Gastrocnemius medialis (tissue), 4 donors: ENCODE results near the gene INPP5D. TPM values are rescaled to one million over a fixed set of nuclear protein-coding genes. Genes with fewer than 3 reads are reported as not detected.
"Not testable (repeated sequence)": the region's sequence is repeated elsewhere in the genome, so short reads cannot be mapped to it uniquely, and the experiment has no call there.

Experiments
- ATAC-seq, 2 donors: fragments of 150-250 bp; one replicate each; pipeline ENCODE4 v1.9.1; 2016
- DNase-seq, 2 donors: peaks; one replicate each; pipeline ENCODE4 v3.0.0-alpha.2; 2019
- H3K27ac ChIP-seq, 4 donors: fragments of 200-600 bp; sonication (generic); 1 replicate in 1 of 4; 2 replicates in 3 of 4; pipeline ENCODE4 v1.5.1; 2016 to 2018; ENCODE audit warnings: mild to moderate bottlenecking in 2 of 4, moderate library complexity in 1 of 4
- H3K27me3 ChIP-seq, 3 donors: fragments of 200-600 bp; sonication (generic) in 2 of 3; 1 replicate in 1 of 3; 2 replicates in 2 of 3; pipeline versions ENCODE4 v1.5.1 to v1.6.0; 2016 to 2019; ENCODE audit warnings: mild to moderate bottlenecking in 1 of 3, moderate library complexity in 1 of 3
- H3K36me3 ChIP-seq, 2 donors: fragments of 200-600 bp; sonication (generic) in 1 of 2; one replicate each; pipeline ENCODE4 v1.5.1; 2017 to 2018
- H3K4me1 ChIP-seq, 2 donors: fragments of 200-600 bp; sonication (generic) in 1 of 2; one replicate each; pipeline ENCODE4 v1.5.1; 2016 to 2017; ENCODE audit warnings: mild to moderate bottlenecking in 2 of 2
- H3K4me3 ChIP-seq, 4 donors: fragments of 200-600 bp; sonication (generic) in 3 of 4; 1 replicate in 1 of 4; 2 replicates in 3 of 4; pipeline ENCODE4 v1.5.1; 2016 to 2019; ENCODE audit warnings: mild to moderate bottlenecking in 2 of 4
- H3K9me3 ChIP-seq, 3 donors: fragments of 200-600 bp; sonication (generic) in 2 of 3; 1 replicate in 1 of 3; 2 replicates in 2 of 3; pipeline ENCODE4 v1.5.1; 2016 to 2019
- CTCF ChIP-seq, 5 experiments: fragments of 450-650 bp in 3 of 5; fragments of 200-600 bp in 2 of 5; sonication (generic) in 2 of 5; IDR thresholded peaks in 4 of 5; conservative IDR thresholded peaks in 1 of 5; 1 replicate in 4 of 5; 2 replicates in 1 of 5; pipeline ENCODE4 v1.5.1; 2016 to 2019; ENCODE audit warnings: antibody characterized with exemption in 5 of 5, mild to moderate bottlenecking in 3 of 5, moderate library complexity in 3 of 5
- POLR2A ChIP-seq, 2 donors: fragments of 450-650 bp; IDR thresholded peaks; one replicate each; pipeline ENCODE4 v1.6.1; 2017; ENCODE audit warnings: antibody characterized with exemption in 2 of 2, mild to moderate bottlenecking in 2 of 2, moderate library complexity in 2 of 2
- in situ Hi-C, 4 donors: fragments of 200-750 bp; cut with MboI; loops; one replicate each; pipeline versions ENCODE4 v1.15.0 to v1.8.0; 2017; ENCODE audit warnings: low sequenced_read_pairs in 4 of 4
- intact Hi-C: fragments of 100-400 bp; cut with DNase I; formaldehyde crosslinking; loops from one replicate; pipeline ENCODE4 v1.15.1; 2023; ENCODE audit warnings: low total_unique reads
- total RNA-seq, 4 donors: library from RNA; depleted of rRNA; stranded (reverse); fragments of >200 nt; gene quantifications; one replicate each; pipeline versions ENCODE4 v1.1.0 to v1.2.3, GENCODE V29; 2016

The INPP5D gene
- total RNA-seq, 4 donors from 2014 or later, result 1.7 to 18.7 (median 4.9) TPM

- peaks cover 0 to 4% (median 0%) of the 10 kb centered on the region in 3 donors for H3K27me3 ChIP-seq
- in situ Hi-C loops (no loop called here), intact Hi-C loops (no loop called here)
- H3K4me1 ChIP-seq, result no peaks in the 10 kb centered on the region
- DNase-seq, result no peak
- H3K4me3 ChIP-seq, result no peak overlapping the region
- H3K9me3 ChIP-seq, result no peaks in the 10 kb centered on the region
- H3K36me3 ChIP-seq, result no peaks in the 10 kb centered on the region
- TF ChIP-seq CTCF (IDR thresholded peaks at IDR 0.05 in 4 of 5, conservative IDR thresholded peaks at IDR 0.05 in 1 of 5) (no peak), POLR2A (IDR thresholded peaks at IDR 0.05) (no peak)
- ATAC-seq, result no peak
- no peak overlapping the region for H3K27ac ChIP-seq
Observed at GRCh38 chr2:233096006-233096405, 35.9 kb downstream of the INPP5D start.

GRCh38 chr2:233098618-233099017, 38.5 kb downstream of the INPP5D start:
- ATAC-seq (no peak), DNase-seq (no peak)
- no peak overlapping the region for H3K4me3 ChIP-seq

GRCh38 chr2:233099820-233100191, 39.7 kb downstream of the INPP5D start:
- H3K36me3 ChIP-seq, H3K4me3 ChIP-seq, DNase-seq, H3K4me1 ChIP-seq, H3K27me3 ChIP-seq, intact Hi-C loops, in situ Hi-C loops, ATAC-seq, H3K27ac ChIP-seq, H3K9me3 ChIP-seq: not testable (repeated sequence)

More at GRCh38 chr2:233098618-233099017, 38.5 kb downstream of the INPP5D start:
- no peaks in the 10 kb centered on the region for H3K9me3 ChIP-seq
- in situ Hi-C loops (no loop called here), intact Hi-C loops (no loop called here)
- H3K4me1 ChIP-seq, result no peaks in the 10 kb centered on the region
- H3K27me3 ChIP-seq, result peaks cover 0 to 4% (median 0%) of the 10 kb centered on the region in 3 donors
- H3K36me3 ChIP-seq, result no peaks in the 10 kb centered on the region
- TF ChIP-seq CTCF (IDR thresholded peaks at IDR 0.05 in 4 of 5, conservative IDR thresholded peaks at IDR 0.05 in 1 of 5) (no peak), POLR2A (IDR thresholded peaks at IDR 0.05) (no peak)
- H3K27ac ChIP-seq, result no peak overlapping the region

- in situ Hi-C loops (no loop called here), intact Hi-C loops (no loop called here)
- H3K4me3 ChIP-seq, result no peak overlapping the region
- ATAC-seq (no peak), DNase-seq (no peak)
- peaks cover 0 to 4% (median 0%) of the 10 kb centered on the region in 3 donors for H3K27me3 ChIP-seq
- no peaks in the 10 kb centered on the region for H3K9me3 ChIP-seq
- TF ChIP-seq POLR2A (IDR thresholded peaks at IDR 0.05), result no peak
- no peak for TF ChIP-seq CTCF (IDR thresholded peaks at IDR 0.05 in 4 of 5, conservative IDR thresholded peaks at IDR 0.05 in 1 of 5)
- no peaks in the 10 kb centered on the region for H3K4me1 ChIP-seq
- no peak overlapping the region for H3K27ac ChIP-seq
- H3K36me3 ChIP-seq, result no peaks in the 10 kb centered on the region
Observed at GRCh38 chr2:233100192-233100998, 40.3 kb downstream of the INPP5D start.

- TF ChIP-seq POLR2A (IDR thresholded peaks at IDR 0.05) (no peak), CTCF (IDR thresholded peaks at IDR 0.05 in 4 of 5, conservative IDR thresholded peaks at IDR 0.05 in 1 of 5) (no peak)
- no peaks in the 10 kb centered on the region for H3K4me1 ChIP-seq
- no peak for DNase-seq
- ATAC-seq, result no peak
- no peaks in the 10 kb centered on the region for H3K9me3 ChIP-seq
- in situ Hi-C loops, result no loop called here
- H3K4me3 ChIP-seq, result no peak overlapping the region
- H3K27me3 ChIP-seq, result no peaks in the 10 kb centered on the region
- intact Hi-C loops, result no loop called here
- H3K27ac ChIP-seq, result no peak overlapping the region
- H3K36me3 ChIP-seq, result no peaks in the 10 kb centered on the region
Observed at GRCh38 chr2:233101141-233101540, 41.0 kb downstream of the INPP5D start.
